HG02763 (cell line): ENCODE measurements around the gene CNMD.

Experiments used
- ATAC-seq: cut with Tn5 transposase; IDR thresholded peaks from one replicate; pipeline ENCODE4 v1.9.1; 2021; ENCODE audit warnings: mild to moderate bottlenecking, moderate library complexity; ENCODE audit not compliant: unreplicated experiment

CNMD gene

GRCh38 chr13:52739468-52740071 is at the start of gene CNMD:
CNMD (minus strand) TSS chr13:52739820; CDS start chr13:52739701, 119 bp downstream.
- ATAC-seq = no peak

- ATAC-seq = no peak
Measured at GRCh38 chr13:52788011-52788410, 48.4 kb upstream of the CNMD start.

GRCh38 chr13:52787235-52787634 is 47.6 kb upstream of the CNMD start:
- no peak for ATAC-seq

- ATAC-seq = no peak
Measured at GRCh38 chr13:52786766-52787165, 47.1 kb upstream of the CNMD start.

GRCh38 chr13:52785739-52786138 is 46.1 kb upstream of the CNMD start:
- no peak for ATAC-seq

- no peak for ATAC-seq
Measured at GRCh38 chr13:52784591-52785340, 45.1 kb upstream of the CNMD start.

GRCh38 chr13:52783943-52784342 is 44.3 kb upstream of the CNMD start:
- ATAC-seq = no peak

- ATAC-seq = no peak
Measured at GRCh38 chr13:52782471-52783448, 43.1 kb upstream of the CNMD start.

- ATAC-seq = no peak
Measured at GRCh38 chr13:52780611-52781010, 41.0 kb upstream of the CNMD start.

- ATAC-seq = no peak
Measured at GRCh38 chr13:52780092-52780491, 40.5 kb upstream of the CNMD start.

GRCh38 chr13:52779103-52779502 is 39.5 kb upstream of the CNMD start:
- no peak for ATAC-seq

GRCh38 chr13:52776726-52777125 is 37.1 kb upstream of the CNMD start:
- ATAC-seq = no peak

GRCh38 chr13:52775511-52775910 is 35.9 kb upstream of the CNMD start:
- no peak for ATAC-seq

- ATAC-seq = no peak
Measured at GRCh38 chr13:52767949-52768516, 28.4 kb upstream of the CNMD start.

- ATAC-seq = no peak
Measured at GRCh38 chr13:52765611-52766390, 26.2 kb upstream of the CNMD start.

GRCh38 chr13:52760077-52760476 is 20.5 kb upstream of the CNMD start:
- ATAC-seq = no peak

- no peak for ATAC-seq
Measured at GRCh38 chr13:52758114-52758513, 18.5 kb upstream of the CNMD start.

GRCh38 chr13:52751196-52751595 is 11.6 kb upstream of the CNMD start:
- no peak for ATAC-seq

GRCh38 chr13:52750713-52751112 is 11.1 kb upstream of the CNMD start:
- no peak for ATAC-seq

- no peak for ATAC-seq
Measured at GRCh38 chr13:52749419-52749818, 9.8 kb upstream of the CNMD start.
